ENCODE results near the gene FNBP1L.

FNBP1L gene

DNA sequence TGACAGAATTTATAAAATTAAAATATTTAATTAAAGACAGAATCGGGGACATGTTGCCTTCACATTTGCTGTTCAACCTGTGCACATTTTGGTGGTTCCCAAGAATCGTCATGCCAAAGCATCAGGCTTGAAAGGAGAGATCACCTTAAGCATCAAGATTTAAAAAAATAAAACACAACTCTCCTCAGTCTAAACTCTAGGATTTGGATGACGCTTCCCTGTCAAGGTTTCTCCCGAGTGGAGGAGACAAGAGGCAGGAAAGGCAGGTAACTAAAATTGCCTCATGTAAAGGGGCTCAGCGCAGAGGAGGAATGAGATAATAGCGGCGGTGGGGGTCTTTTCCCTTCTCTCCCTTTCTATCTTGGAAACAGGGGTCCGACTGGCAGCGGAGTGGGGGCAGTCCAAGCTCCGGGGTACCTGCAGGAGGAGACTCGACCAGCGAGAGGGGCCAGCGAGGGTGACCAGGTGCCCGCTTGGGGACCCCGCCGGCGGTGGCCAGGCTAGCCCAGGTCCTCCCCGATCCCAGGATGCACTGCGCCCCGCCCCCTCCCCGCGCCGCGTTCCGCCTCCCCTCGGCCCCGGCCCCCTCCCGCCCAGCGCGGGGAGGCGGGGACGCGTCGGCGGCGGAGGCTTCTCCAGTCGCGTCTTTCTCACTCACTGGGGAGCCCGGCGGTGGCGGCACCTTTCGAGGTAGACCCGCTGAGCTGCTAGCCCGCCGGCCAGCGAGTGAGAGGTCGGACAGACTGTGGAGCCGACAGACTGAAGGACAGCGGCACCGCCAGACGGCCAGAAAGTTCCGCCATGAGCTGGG, at the start of gene FNBP1L:
Gene FNBP1L (plus strand): TSS at position 638 of the 811 bp plus-strand sequence. CDS start 164 bp downstream, at position 802.
- DNase-seq (ENCODE audit: low spot score), result peak; percentile 65

DNA sequence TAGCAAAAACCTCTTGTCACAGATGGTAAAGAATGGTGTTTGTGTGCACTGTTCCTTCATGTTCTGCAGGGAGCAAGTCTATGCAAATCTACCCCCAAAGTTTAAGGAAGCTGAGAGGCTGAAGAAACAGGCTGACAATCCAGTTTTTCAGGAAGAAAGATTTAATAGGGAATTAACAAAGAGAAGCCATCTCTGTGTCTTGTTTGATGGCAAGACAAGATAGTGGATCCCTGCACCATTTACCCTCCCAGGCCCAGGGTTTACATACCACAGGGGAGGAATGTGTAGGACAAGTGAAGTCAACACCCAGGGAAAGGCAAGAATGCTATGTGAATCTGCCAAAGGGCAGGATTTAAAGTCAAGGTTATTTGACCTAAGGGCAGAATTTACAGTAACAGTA, 48.1 kb upstream of the FNBP1L start:
- DNase-seq (ENCODE audit: low spot score), result no peak

DNA sequence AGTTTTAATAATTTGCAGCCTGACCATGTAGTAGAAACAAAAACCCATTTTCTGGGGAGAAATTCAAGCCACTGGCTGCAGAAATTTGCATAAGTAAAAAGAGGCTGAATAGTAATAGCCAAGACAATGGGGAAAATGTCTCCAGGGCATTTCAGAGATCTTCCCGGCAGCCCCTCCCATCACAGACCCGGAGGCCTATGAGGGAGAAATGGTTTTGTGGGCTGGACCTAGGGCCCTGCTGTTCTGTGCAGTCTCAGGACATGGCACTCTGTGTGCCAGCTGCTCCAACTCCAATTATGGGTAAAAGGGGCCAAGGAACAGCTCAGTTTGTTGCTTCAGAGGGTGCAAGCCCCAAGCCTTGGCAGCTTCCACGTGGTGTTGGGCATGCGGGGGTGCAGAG, 39.7 kb upstream of the FNBP1L start:
- DNase-seq (ENCODE audit: low spot score), result no peak

DNA sequence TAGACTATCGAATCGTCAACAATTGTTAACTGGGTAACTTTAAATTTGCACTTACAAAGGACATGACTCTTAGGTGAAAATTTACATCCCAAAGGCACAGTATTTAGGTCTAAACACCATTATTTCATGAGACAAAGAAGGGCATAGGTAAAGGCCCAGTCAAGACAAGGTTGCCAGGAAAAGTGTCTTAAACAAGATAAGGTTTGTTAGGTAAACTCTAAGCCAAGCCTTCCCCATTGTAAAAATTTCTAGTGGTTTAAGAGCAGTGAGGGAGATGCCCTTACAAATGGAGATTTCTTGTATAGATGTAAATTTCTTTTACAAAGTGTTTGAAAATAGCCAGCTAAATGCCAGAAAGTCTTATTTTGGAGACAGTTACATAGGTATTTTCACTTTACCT, 36.9 kb upstream of the FNBP1L start:
- no peak for DNase-seq (ENCODE audit: low spot score)

DNA sequence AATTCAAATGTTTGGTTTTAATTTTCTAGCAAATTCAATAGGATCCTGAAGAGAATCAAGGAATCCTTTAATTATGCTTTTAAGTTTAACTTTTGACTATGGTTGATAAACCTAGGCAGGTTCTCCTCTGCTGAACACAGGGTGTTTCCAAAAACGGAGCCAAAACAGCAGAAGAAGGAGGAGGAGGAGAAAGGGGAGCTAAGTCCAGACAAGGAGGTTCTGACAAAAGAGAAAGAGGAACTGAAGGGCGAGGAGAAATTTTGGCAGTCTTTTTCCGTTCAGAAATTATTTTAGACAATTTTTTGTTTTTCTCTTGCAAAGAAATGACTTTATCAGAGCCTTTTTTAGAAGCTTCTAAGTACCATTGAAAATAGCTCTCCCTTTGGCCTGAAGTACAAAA, 33.2 kb upstream of the FNBP1L start:
- DNase-seq (ENCODE audit: low spot score), result no peak

DNA sequence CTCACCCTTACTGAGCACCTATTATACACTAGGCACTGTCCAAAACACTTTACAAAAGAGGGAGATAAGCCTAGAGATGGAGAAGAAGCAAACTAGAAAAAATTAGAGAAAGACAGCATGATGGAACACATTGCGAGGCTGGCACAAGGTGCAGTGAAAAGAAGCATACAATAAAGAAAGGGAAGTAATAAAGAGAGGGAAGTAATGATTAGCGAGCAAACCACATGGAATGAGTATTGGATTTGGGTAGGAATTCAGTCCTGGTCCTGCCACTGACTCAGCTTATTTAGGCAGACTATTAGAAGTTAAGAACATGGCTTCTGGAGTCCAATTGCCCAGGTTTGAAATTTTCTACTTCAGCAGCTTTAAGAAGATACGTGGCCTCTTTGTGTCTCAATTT, 32.6 kb upstream of the FNBP1L start:
- no peak for DNase-seq (ENCODE audit: low spot score)

DNA sequence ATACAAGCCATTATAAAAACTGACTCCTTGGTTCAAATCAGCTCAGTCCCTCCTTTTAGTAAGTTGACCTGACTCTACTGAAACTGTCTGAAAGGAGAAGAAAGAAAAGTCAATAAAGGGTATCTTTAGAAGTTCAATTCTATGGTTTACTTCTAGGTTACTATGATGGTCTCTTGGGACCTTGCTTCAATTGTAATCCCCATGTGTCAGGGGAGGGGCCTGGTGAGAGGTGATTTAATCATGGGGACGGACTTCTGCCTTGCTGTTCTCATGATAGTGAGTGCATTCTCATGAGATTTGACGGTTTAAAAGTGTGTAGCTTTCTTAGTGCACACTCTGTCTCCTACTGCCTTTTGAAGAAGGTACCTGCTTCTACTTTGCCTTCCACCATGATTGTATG, 31.7 kb upstream of the FNBP1L start:
- DNase-seq (ENCODE audit: low spot score), result no peak

DNA sequence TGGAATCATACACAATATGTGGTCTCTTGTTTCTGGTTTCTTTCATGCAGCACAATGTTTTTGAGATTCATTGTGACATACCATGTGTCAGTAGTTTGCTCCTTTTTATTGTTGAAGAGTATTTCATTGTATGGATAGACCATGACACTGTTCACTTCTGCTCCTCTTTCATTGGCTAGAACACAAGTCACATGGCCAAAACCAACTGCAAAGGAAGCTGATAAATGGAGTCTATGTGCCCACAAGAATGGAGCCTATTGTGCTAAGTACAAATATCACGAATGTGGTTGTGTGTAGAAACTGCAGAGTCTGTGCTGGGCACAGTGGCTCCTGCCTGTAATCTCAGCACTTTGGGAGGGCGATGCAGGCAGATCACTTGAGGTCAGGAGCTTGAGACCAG, 28.6 kb upstream of the FNBP1L start:
- no peak for DNase-seq (ENCODE audit: low spot score)

DNA sequence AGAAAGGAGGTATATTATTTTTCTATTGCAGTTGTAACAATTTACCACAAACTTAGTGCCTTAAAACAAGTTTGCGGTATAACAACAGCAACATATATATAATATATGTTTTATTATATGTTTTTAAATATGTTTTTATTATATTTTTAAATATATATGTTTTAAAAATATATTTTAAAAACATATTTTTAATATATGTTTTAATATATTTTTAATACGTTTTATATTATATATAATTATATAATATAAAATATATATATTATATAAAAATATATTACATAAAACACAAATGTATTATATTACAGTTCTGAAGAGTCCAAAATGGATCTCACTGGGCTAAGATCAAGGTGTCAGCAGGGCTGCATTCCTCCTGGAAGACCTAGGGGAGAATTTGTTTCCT, 27.5 kb upstream of the FNBP1L start:
- DNase-seq (ENCODE audit: low spot score), result no peak

DNA sequence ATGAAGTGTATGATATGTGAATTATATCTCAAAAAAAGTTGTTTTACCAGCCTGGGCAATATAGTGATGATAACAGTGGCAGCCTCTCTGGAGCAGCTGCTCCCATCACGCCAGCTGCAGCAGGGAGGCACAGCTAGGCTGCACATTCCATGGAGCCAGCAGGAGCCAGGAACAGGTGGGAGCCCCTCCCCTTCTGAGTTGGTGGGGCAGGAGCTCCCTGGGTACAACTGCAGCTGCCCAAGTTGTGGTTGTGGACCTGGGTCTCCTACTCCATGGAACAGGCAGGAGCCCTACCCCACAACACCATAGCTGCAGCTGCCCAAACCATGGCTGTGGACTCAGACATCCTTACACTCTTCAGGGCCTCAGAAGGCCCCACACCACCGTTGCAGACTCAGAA, 21.7 kb upstream of the FNBP1L start:
- no peak for DNase-seq (ENCODE audit: low spot score)

DNA sequence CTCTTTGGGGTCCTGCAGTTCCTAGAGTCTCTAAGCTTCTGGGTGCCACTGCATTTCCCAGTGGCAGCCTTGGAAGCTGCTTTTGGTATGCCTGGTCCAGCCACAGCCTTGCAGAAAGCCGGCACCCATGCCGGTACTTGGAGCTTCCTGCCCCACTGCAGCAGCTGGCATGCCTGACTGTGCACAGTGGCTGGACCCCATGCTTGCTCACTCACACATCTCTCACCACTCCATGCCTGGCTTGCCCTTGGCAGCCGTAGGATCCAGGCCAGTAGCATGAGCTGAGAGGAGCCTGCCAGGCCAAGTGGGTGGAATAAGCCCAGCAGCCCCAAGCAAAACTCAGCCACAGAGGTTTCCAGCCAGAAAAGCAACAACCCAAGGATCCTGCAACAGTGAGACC, 20.3 kb upstream of the FNBP1L start:
- no peak for DNase-seq (ENCODE audit: low spot score)

DNA sequence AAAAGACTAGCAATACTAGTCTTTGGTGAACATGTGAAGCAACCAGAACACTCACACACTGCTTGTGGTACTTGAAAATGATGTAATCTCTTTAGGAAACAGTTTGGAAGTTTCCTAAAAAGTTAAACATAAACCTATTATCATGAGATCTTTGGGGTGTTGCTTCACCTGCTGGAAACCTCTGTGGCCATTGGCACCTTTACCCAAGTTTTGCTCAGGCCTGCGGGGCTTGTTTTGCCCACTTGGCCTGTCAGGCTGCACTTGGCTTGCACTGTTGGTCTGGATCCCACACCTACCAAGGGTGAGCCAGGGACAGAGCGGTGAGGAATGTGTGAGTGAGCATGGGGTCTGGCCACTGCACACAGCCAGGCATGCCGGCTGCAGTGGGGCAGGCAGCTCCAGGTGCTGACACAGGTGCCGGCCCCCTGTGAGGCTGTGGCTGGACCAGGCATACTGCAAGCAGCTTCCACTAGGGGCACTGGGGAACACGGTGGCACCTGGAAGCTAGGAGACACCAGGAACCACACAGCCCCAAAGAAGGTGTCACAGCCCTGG, 14.4 kb upstream of the FNBP1L start:
- no peak for DNase-seq (ENCODE audit: low spot score)

DNA sequence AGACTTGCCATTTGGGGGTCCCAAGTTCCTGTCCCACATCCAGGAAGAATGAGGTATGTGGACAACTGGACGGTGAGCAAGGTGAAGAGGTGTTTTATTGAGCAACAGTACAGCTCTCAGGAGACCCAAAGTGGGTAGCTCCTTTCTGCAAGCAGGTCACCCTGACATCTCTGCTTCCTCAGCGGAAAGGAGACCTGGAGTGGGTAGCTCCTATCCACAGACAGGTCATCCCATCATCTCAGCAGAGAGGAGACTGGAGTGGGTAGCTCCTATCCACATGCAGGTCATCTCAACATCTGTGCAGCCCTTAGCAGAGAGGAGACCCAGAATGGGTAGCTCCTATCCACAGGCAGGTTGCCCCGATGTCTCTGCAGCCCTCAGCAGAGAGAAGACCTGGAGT, 13.8 kb upstream of the FNBP1L start:
- DNase-seq (ENCODE audit: low spot score), result no peak

DNA sequence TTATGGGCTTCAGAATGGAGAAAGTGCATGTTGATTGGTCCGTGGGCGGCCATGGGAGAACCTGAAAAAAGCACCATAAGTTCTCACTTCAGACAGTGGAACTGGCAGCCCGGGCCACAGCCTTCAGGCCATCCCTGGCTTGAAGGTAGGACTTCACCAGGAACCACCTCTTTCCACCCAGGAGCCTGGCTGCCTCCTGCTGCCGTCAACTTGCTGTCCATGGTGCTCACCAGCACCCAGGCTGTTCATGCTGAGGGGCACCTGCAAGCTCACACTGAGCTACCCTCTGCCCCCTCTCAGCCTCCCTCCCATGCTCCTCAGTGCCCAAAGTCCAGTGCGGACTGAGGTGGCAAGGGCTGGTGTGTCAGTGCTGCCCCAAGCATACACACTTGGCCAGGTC, 12.9 kb upstream of the FNBP1L start:
- no peak for DNase-seq (ENCODE audit: low spot score)

DNA sequence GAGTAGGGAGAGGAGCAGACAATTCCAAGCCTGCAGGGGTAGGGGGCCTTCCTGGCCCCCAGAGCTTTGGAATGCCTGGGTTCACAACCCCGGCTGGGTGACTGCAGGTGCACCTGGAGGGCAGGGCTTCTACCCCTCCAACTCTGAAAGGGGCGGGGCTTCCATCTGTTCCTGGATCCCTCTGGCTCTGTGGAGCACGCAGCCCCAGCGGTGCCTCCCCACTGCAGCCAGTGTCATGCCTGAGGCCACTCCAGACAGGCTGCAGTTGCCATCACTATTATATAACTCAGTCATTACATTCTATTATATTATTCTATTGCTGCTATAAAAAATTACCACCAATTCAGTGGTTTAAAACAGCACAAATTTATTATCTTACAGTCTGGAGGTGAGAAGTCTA, 12.5 kb upstream of the FNBP1L start:
- no peak for DNase-seq (ENCODE audit: low spot score)

DNA sequence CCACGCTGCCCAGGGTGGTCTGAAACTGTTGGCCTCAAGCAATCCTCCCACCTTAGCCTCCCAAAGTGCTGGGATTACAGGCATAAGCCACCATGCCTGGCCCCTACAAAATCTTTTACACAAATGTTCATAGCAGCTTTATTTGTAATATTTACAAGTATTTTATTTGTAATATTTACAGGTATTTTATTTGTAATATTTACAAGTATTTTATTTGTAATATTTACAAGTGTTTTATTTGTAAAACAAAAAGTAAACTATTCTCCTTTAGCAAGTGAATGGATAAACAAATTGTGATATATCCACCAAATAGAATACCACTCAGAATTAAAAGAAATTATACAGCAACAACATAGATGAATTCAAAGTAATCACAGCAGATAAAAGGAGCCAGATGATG, 11.4 kb upstream of the FNBP1L start:
- DNase-seq (ENCODE audit: low spot score), result no peak

DNA sequence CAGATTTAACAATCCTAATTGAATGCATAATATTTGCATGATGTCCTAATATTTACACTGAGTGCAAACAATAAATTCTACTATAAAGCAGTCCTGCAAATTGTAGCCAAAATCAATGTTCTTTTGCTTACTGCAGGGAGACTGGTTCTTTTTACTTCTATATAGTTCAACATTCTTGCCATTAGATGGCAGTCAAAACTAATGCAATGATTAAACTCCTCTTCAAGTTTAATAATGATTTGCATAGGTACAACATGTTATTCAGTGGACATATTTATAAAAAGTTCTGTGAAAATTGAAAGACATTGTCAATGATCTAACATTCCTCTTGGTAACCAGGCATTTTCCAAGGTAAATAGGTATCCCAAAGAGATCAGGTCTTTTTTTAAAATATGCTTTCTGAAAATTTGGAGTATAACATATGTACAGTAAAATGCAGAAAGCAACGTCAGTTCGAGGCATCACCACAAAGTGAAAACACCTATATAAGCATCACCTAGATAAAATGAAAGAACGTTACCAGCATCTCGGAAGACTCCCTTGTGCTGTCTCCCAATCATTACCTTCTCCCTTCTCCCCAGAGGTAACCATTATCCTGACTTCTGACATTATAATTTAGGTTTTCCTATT, 9.8 kb upstream of the FNBP1L start:
- DNase-seq (ENCODE audit: low spot score), result no peak

DNA sequence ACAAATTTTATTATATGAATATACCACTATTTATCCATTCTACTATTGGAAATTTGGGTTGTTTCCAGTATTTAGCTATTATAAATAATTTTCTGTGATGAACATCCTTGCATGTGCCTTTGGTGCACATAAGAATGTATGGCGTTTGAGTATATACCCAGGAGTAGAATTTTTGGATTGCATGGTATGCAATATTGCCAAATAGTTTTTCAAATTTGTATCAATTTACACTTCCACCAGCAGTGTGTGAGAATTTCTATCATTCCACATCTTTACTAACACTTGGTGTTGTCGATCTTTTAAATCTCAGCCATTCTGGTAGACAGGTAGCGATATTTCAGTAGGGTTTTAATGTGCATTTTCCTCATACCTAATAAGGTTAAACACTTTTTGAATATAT, 9.2 kb upstream of the FNBP1L start:
- no peak for DNase-seq (ENCODE audit: low spot score)

DNA sequence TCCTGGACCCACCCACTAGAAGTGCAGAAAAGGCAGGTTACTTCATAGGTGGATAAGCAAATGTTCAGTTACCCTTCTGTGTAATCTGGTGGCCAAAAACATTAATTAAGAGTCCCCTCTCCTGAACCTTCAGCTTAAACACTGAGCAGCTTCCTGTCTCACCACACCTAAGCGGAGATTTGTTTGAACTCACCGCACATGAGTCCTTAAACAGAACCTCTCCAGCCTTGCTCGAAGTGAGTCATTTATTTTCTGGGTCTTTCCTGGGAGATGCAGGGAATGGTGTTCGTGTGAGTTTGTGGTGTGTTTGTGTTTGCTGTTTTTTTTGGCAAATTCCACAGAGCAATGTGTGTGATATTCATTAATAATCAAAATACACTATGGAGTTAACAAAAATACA, 7.6 kb upstream of the FNBP1L start:
- DNase-seq (ENCODE audit: low spot score), result no peak

DNA sequence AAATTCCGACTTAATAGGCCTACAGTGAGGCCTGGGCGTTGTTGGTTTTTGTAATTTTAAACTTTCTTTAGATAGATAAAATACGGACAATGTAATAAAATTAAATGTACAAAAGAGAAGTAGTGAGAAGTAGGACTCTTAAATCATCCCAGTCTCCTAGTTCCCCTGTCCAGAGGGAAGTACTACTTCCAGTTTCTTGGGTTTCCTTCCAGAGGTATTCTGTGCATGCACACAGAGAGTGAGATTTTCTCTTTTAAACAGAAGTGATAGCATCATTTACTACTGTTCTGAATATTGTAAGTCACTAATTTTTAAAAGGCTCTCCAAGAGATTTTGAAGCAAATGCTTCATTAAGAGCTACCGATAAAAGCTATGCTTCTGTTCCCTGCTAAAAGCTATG, 7.2 kb upstream of the FNBP1L start:
- no peak for DNase-seq (ENCODE audit: low spot score)

DNA sequence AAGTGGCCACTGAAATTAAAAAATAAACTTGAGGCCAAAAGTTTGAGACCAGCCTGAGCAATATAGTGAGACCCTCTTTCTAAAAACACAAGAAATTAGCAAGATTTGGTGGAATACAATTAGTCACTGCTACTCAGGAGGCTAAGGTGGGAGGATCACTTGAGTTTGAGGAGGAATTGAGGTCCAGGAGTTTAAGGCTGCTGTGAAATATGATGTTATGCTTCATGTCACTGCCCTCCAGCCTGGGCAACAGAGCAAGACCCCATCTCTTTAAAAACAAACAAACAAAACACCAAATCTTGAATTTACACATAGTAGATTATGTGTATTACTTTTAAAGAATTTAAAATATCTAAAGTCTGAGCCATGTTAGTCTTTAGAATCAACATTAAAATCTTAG, 6.3 kb upstream of the FNBP1L start:
- DNase-seq (ENCODE audit: low spot score), result no peak

DNA sequence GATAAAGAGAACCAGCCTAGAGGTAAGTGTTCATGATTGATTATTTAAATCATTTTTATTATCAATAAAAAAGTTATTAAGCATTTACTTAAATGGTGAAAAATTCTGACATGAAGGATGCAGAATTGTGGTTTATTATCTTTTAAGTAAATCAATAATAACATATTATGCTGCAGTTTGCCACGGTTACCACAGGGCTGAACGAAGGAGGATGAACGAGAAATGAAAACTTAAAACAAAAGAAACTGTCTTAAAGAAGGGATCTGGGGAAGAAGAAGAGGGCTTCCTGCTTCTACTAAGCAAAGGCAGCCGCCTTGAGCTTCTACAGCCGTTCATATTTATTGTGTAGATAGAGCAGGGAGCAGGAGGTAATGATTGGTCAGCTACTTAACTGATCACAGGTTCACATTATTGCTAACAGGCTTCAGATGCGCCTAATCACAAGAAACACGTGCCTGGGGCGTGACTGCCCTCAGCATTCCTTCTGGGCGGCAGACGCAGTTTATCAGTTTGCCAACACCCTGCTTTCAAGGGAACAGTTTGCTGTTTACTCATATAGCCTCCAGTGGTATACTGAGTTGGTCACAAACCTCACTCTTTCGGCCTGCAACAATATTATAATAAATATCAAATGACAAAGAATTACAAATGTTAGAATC, 5.8 kb upstream of the FNBP1L start:
- no peak for DNase-seq (ENCODE audit: low spot score)

DNA sequence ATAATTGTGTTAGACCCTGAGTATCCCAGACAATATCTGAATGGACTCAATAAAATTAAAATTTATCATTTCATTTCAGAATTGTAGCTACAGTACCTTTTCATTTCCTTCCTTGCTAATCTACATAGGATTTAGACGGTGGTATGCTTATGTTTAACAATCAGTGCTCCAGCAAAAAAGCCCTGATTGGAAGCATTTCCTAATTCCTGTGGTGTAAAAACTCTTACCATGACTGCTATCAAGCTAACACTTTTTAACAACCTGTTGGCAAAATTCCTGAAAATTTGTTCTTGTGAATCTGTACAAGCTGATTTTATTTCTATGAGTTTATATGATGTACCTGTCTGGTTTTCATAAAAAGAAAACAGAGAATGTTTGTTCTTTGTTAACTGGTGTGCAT, 5.2 kb upstream of the FNBP1L start:
- DNase-seq (ENCODE audit: low spot score), result no peak

All from putamen (tissue), 1 donor.